ENCODE measurements around the gene CD44. TPM values are rescaled to one million over a fixed set of nuclear protein-coding genes. Genes with fewer than 3 reads are reported as not detected.

CD44 gene
- total RNA-seq, 2 donors from 2014 or later, result 166 to 203 TPM

- Histone ChIP-seq H3K4me1 (replicated peaks) (peaks cover 16% of the 10 kb centered on the region), H3K36me3 (no peaks in the 10 kb centered on the region), H3K27ac (peak overlapping the region; percentile 53 to 61), H3K4me3 (no peak overlapping the region), H3K27me3 (replicated peaks; ENCODE audit: insufficient read depth) (no peaks in the 10 kb centered on the region), H3K9me3 (no peaks in the 10 kb centered on the region)
- 33% methylated on average over 6 of the region's 6 CpGs for WGBS
- TF ChIP-seq POLR2AphosphoS5 (IDR thresholded peaks at IDR 0.05), result peak; percentile 76
- no peak for TF ChIP-seq POLR2A (IDR thresholded peaks at IDR 0.05)
- peak in 1 of 4 experiments; percentile 15 for TF ChIP-seq CTCF (IDR thresholded peaks at IDR 0.05)
- intact Hi-C loops (cut with DNase I), result no loop called here
- DNase-seq (ENCODE audit: low spot score), result peak; percentile 88
Observed at GRCh38 chr11:35274909-35275785, 136.2 kb downstream of the CD44 start.

- intact Hi-C loops (cut with DNase I), result no loop called here
- no peaks in the 10 kb centered on the region for H3K27me3 ChIP-seq (replicated peaks; ENCODE audit: insufficient read depth)
- no peak for TF ChIP-seq CTCF (IDR thresholded peaks at IDR 0.05)
- TF ChIP-seq POLR2A (IDR thresholded peaks at IDR 0.05), result no peak
- no peak for TF ChIP-seq POLR2AphosphoS5 (IDR thresholded peaks at IDR 0.05)
- H3K27ac ChIP-seq, result peak overlapping the region; percentile 53 to 61
- DNase-seq (ENCODE audit: low spot score), result no peak
- H3K36me3 ChIP-seq, result no peaks in the 10 kb centered on the region
- H3K9me3 ChIP-seq, result no peaks in the 10 kb centered on the region
- WGBS, result 38% methylated on average over 1 of the region's 1 CpG
- H3K4me3 ChIP-seq, result no peak overlapping the region
- H3K4me1 ChIP-seq (replicated peaks), result peaks cover 16% of the 10 kb centered on the region
Observed at GRCh38 chr11:35275786-35276170, 136.8 kb downstream of the CD44 start.

- WGBS, result 61% methylated on average over 2 of the region's 2 CpGs
- DNase-seq (ENCODE audit: low spot score), result peak; percentile 52
- intact Hi-C loops (cut with DNase I), result no loop called here
Observed at GRCh38 chr11:35276396-35277145, 137.6 kb downstream of the CD44 start.

GRCh38 chr11:35277827-35278226 is 138.9 kb downstream of the CD44 start:
- no peak for TF ChIP-seq CTCF (IDR thresholded peaks at IDR 0.05)
- no peak for TF ChIP-seq POLR2AphosphoS5 (IDR thresholded peaks at IDR 0.05)
- no peak for TF ChIP-seq POLR2A (IDR thresholded peaks at IDR 0.05)
- WGBS, result 98% methylated on average over 2 of the region's 2 CpGs
- intact Hi-C loops (cut with DNase I), result no loop called here
- Histone ChIP-seq H3K4me3 (no peak overlapping the region), H3K9me3 (no peaks in the 10 kb centered on the region), H3K27me3 (replicated peaks; ENCODE audit: insufficient read depth) (no peaks in the 10 kb centered on the region), H3K4me1 (replicated peaks) (peaks cover 16% of the 10 kb centered on the region), H3K36me3 (no peaks in the 10 kb centered on the region), H3K27ac (no peak overlapping the region)
- DNase-seq (ENCODE audit: low spot score), result no peak

More at GRCh38 chr11:35276396-35277145, 137.6 kb downstream of the CD44 start:
- Histone ChIP-seq H3K4me1 (replicated peaks) (peaks cover 16% of the 10 kb centered on the region), H3K4me3 (no peak overlapping the region), H3K27me3 (replicated peaks; ENCODE audit: insufficient read depth) (no peaks in the 10 kb centered on the region), H3K27ac (peak overlapping the region; percentile 53 to 61), H3K9me3 (no peaks in the 10 kb centered on the region), H3K36me3 (no peaks in the 10 kb centered on the region)
- TF ChIP-seq POLR2AphosphoS5 (IDR thresholded peaks at IDR 0.05) (peak; percentile 41), POLR2A (IDR thresholded peaks at IDR 0.05) (no peak), CTCF (IDR thresholded peaks at IDR 0.05) (no peak)
